ENCODE results near the gene EAPP. TPM values are rescaled to one million over a fixed set of nuclear protein-coding genes. Genes with fewer than 3 reads are reported as not detected.
"Not testable (repeated sequence)": the region's sequence is repeated elsewhere in the genome, so short reads cannot be mapped to it uniquely, and the experiment has no call there.

The EAPP gene
- total RNA-seq, 1 experiment from 2014 or later: 35.0 TPM

- H3K9ac ChIP-seq (ENCODE audit: extremely low read depth, insufficient read length, low read length): no peak overlapping the region
- H3K4ac ChIP-seq (ENCODE audit: low read depth, low read length): no peak overlapping the region
- no peaks in the 10 kb centered on the region for H3K79me2 ChIP-seq (ENCODE audit: insufficient read depth, low read length)
- TF ChIP-seq, protein P1, sequence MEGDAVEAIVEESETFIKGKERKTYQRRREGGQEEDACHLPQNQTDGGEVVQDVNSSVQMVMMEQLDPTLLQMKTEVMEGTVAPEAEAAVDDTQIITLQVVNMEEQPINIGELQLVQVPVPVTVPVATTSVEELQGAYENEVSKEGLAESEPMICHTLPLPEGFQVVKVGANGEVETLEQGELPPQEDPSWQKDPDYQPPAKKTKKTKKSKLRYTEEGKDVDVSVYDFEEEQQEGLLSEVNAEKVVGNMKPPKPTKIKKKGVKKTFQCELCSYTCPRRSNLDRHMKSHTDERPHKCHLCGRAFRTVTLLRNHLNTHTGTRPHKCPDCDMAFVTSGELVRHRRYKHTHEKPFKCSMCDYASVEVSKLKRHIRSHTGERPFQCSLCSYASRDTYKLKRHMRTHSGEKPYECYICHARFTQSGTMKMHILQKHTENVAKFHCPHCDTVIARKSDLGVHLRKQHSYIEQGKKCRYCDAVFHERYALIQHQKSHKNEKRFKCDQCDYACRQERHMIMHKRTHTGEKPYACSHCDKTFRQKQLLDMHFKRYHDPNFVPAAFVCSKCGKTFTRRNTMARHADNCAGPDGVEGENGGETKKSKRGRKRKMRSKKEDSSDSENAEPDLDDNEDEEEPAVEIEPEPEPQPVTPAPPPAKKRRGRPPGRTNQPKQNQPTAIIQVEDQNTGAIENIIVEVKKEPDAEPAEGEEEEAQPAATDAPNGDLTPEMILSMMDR (conservative IDR thresholded peaks at IDR 0.05): no peak
- H3K9me3 Mint-ChIP-seq: no peaks in the 10 kb centered on the region; a peak in 1 of 5 replicates
- no peak overlapping the region for H3K56ac ChIP-seq (ENCODE audit: insufficient read length, low read depth, low read length)
- no peak overlapping the region for H2AK5ac ChIP-seq (ENCODE audit: insufficient read length, low read length)
- H4K8ac ChIP-seq (replicated peaks; ENCODE audit: insufficient read length, low read depth, low read length): no peak overlapping the region
- no peaks in the 10 kb centered on the region for H3K23me2 ChIP-seq (ENCODE audit: insufficient read length, low read depth, low read length, poor library complexity, severe bottlenecking)
- H2BK120ac ChIP-seq (ENCODE audit: low read depth, low read length, poor library complexity, severe bottlenecking): no peak overlapping the region
- no peak overlapping the region for H3K4me2 ChIP-seq (ENCODE audit: insufficient read depth, insufficient read length, low read length)
- no peak overlapping the region for H2BK12ac ChIP-seq (ENCODE audit: insufficient read length, low read depth, low read length)
- H3K79me1 ChIP-seq (ENCODE audit: insufficient read depth, low read depth, low read length, poor library complexity, severe bottlenecking): no peaks in the 10 kb centered on the region
- WGBS (ENCODE audit: extremely low coverage, insufficient read length, low lambda C conversion rate): no CpG with 5 or more reads among the region's 9 CpGs
- DNase-seq: no peak
- H3K27me3 Mint-ChIP-seq (ENCODE audit: low read depth): no peaks in the 10 kb centered on the region
- no peaks in the 10 kb centered on the region for H3K4me1 ChIP-seq (ENCODE audit: insufficient read depth, low read length)
- H4K5ac ChIP-seq (ENCODE audit: insufficient read length, low read depth, low read length): no peak overlapping the region
- no peak overlapping the region for H4K91ac ChIP-seq (ENCODE audit: insufficient read length, low read depth, low read length)
- no peaks in the 10 kb centered on the region for H4K20me1 ChIP-seq (ENCODE audit: control insufficient read depth, insufficient read depth, insufficient read length)
- no peak overlapping the region for H2AFZ ChIP-seq (ENCODE audit: low read length)
- H3K14ac ChIP-seq (ENCODE audit: insufficient read depth, low read length): no peak overlapping the region
- no peaks in the 10 kb centered on the region for H3K27me3 ChIP-seq (ENCODE audit: insufficient read depth, low read length)
- H3K4me3 Mint-ChIP-seq: no peak overlapping the region
- H3K18ac ChIP-seq (ENCODE audit: insufficient read length, low read depth, low read length): no peak overlapping the region
- H3K4me1 Mint-ChIP-seq: peaks cover 8% of the 10 kb centered on the region in 2 experiments
- H3K23ac ChIP-seq (ENCODE audit: insufficient read length, low read depth, low read length): no peak overlapping the region
- H3T11ph ChIP-seq (ENCODE audit: low read length): no peak overlapping the region
- peak overlapping the region in 1 of 3 experiments; percentile 46; a peak in 1 of 7 replicates for H3K27ac Mint-ChIP-seq
- H2BK20ac ChIP-seq (ENCODE audit: low read depth, low read length, poor library complexity, severe bottlenecking): no peak overlapping the region
- H3K27ac ChIP-seq (ENCODE audit: insufficient read length, low read depth, low read length): no peak overlapping the region
- H2BK5ac ChIP-seq (ENCODE audit: insufficient read length, low read length): no peak overlapping the region
- H3K36me3 Mint-ChIP-seq (ENCODE audit: insufficient read depth in 1 of 3, low read depth in 3 of 3): no peaks in the 10 kb centered on the region
- H3K9me3 ChIP-seq (ENCODE audit: control insufficient read depth, low read depth, low read length): no peaks in the 10 kb centered on the region
- H2BK15ac ChIP-seq (ENCODE audit: low read depth, low read length): no peak overlapping the region
Observed at GRCh38 chr14:34507459-34507858, 32.0 kb downstream of the EAPP start.

- not testable (repeated sequence) for H3K36me3 Mint-ChIP-seq (ENCODE audit: insufficient read depth in 1 of 3, low read depth in 3 of 3); H4K20me1 ChIP-seq (ENCODE audit: control insufficient read depth, insufficient read depth, insufficient read length); H2AFZ ChIP-seq (ENCODE audit: low read length); H3K4me2 ChIP-seq (ENCODE audit: insufficient read depth, insufficient read length, low read length); H3K4me1 ChIP-seq (ENCODE audit: insufficient read depth, low read length); H2BK5ac ChIP-seq (ENCODE audit: insufficient read length, low read length); H3K9me3 ChIP-seq (ENCODE audit: control insufficient read depth, low read depth, low read length); H3K79me1 ChIP-seq (ENCODE audit: insufficient read depth, low read depth, low read length, poor library complexity, severe bottlenecking); H3K23me2 ChIP-seq (ENCODE audit: insufficient read length, low read depth, low read length, poor library complexity, severe bottlenecking); H3K9me3 Mint-ChIP-seq; H3K9ac ChIP-seq (ENCODE audit: extremely low read depth, insufficient read length, low read length); H3K18ac ChIP-seq (ENCODE audit: insufficient read length, low read depth, low read length); DNase-seq; H4K5ac ChIP-seq (ENCODE audit: insufficient read length, low read depth, low read length); H3K27me3 ChIP-seq (ENCODE audit: insufficient read depth, low read length); H2BK120ac ChIP-seq (ENCODE audit: low read depth, low read length, poor library complexity, severe bottlenecking); H2BK20ac ChIP-seq (ENCODE audit: low read depth, low read length, poor library complexity, severe bottlenecking); H4K8ac ChIP-seq (replicated peaks; ENCODE audit: insufficient read length, low read depth, low read length); H2BK15ac ChIP-seq (ENCODE audit: low read depth, low read length); H3K4me3 Mint-ChIP-seq; H3K79me2 ChIP-seq (ENCODE audit: insufficient read depth, low read length); H3K27ac ChIP-seq (ENCODE audit: insufficient read length, low read depth, low read length); H2AK5ac ChIP-seq (ENCODE audit: insufficient read length, low read length); H3K27ac Mint-ChIP-seq; H3K4ac ChIP-seq (ENCODE audit: low read depth, low read length); H3K27me3 Mint-ChIP-seq (ENCODE audit: low read depth); H3K23ac ChIP-seq (ENCODE audit: insufficient read length, low read depth, low read length); H3K14ac ChIP-seq (ENCODE audit: insufficient read depth, low read length); H3T11ph ChIP-seq (ENCODE audit: low read length); H4K91ac ChIP-seq (ENCODE audit: insufficient read length, low read depth, low read length); H3K56ac ChIP-seq (ENCODE audit: insufficient read length, low read depth, low read length); H2BK12ac ChIP-seq (ENCODE audit: insufficient read length, low read depth, low read length)
- no CpG with 5 or more reads among the region's 5 CpGs for WGBS (ENCODE audit: extremely low coverage, insufficient read length, low lambda C conversion rate)
- H3K4me1 Mint-ChIP-seq: peaks cover 12% of the 10 kb centered on the region in 2 experiments
Observed at GRCh38 chr14:34505124-34505491, 34.4 kb downstream of the EAPP start.

All from H9 (cell line).